Measurements from ENCODE around the gene PCDH1. TPM values are rescaled to one million over a fixed set of nuclear protein-coding genes. Genes with fewer than 3 reads are reported as not detected.

Gene PCDH1
- total RNA-seq, 1 experiment from 2014 or later, result 9.9 TPM

- ChIA-PET POLR2A (interaction anchor here (0.6 to 7.0 kb wide), 5 partner anchors 32 to 198 kb away, joined by 3 to 68 read pairs (median 6); partner anchors contain the start of gene RNF14), CTCF (interaction anchor here (0.6 to 20.1 kb wide), 30 partner anchors 8 to 1518 kb away, joined by 3 to 677 read pairs (median 5); partner anchors contain the start of genes DELE1, DIAPH1, PCDH12 and RNF14)
- no peak overlapping the region for H3K4me3 Mint-ChIP-seq (ENCODE audit: unreplicated experiment)
- intact Hi-C loops (cut with micrococcal nuclease), result no loop called here
- DNase-seq (ENCODE audit: unreplicated experiment), result no peak
- TF ChIP-seq CTCF (IDR thresholded peaks at IDR 0.05; ENCODE audit: unreplicated experiment), result no peak
- peaks cover 30% of the 10 kb centered on the region for H3K4me1 Mint-ChIP-seq (ENCODE audit: insufficient read depth, unreplicated experiment)
- H3K27ac Mint-ChIP-seq (ENCODE audit: low read depth, unreplicated experiment), result no peak overlapping the region
- H3K9me3 Mint-ChIP-seq (ENCODE audit: unreplicated experiment), result no peaks in the 10 kb centered on the region
- peaks cover 75% of the 10 kb centered on the region for H3K27me3 Mint-ChIP-seq (ENCODE audit: insufficient read depth, unreplicated experiment)
- H3K36me3 Mint-ChIP-seq (ENCODE audit: insufficient read depth, unreplicated experiment), result no peaks in the 10 kb centered on the region
- BruUV-seq (replicated peaks), result no TSS peak
These were observed 3.0 kb upstream of the PCDH1 start for GRCh38 chr5:141880961-141881801.

GRCh38 chr5:141879941-141880738 lies 1.9 kb upstream of the PCDH1 start:
- Mint-ChIP-seq H3K36me3 (ENCODE audit: insufficient read depth, unreplicated experiment) (no peaks in the 10 kb centered on the region), H3K4me3 (ENCODE audit: unreplicated experiment) (no peak overlapping the region), H3K4me1 (ENCODE audit: insufficient read depth, unreplicated experiment) (peaks cover 30% of the 10 kb centered on the region), H3K9me3 (ENCODE audit: unreplicated experiment) (no peaks in the 10 kb centered on the region), H3K27me3 (ENCODE audit: insufficient read depth, unreplicated experiment) (peaks cover 67% of the 10 kb centered on the region), H3K27ac (ENCODE audit: low read depth, unreplicated experiment) (no peak overlapping the region)
- intact Hi-C loops (cut with micrococcal nuclease), result loop anchor here (1.0 to 2.0 kb wide), 7 partner anchors 31 to 287 kb away; no protein-coding TSS in a partner anchor
- no peak for DNase-seq (ENCODE audit: unreplicated experiment)
- ChIA-PET POLR2A (interaction anchor here (0.7 to 7.0 kb wide), 8 partner anchors 30 to 187 kb away, joined by 3 to 68 read pairs (median 6); partner anchors contain the start of genes DELE1 and RNF14), CTCF (interaction anchor here (0.6 to 20.1 kb wide), 67 partner anchors 9 to 1517 kb away, joined by 3 to 677 read pairs (median 5); partner anchors contain the start of genes ARAP3, DELE1, DIAPH1 and PCDH12)
- no TSS peak for BruUV-seq (replicated peaks)
- no peak for TF ChIP-seq CTCF (IDR thresholded peaks at IDR 0.05; ENCODE audit: unreplicated experiment)

GRCh38 chr5:141879426-141879759 lies 1.2 kb upstream of the PCDH1 start:
- no peak for DNase-seq (ENCODE audit: unreplicated experiment)
- no peaks in the 10 kb centered on the region for H3K36me3 Mint-ChIP-seq (ENCODE audit: insufficient read depth, unreplicated experiment)
- peaks cover 30% of the 10 kb centered on the region for H3K4me1 Mint-ChIP-seq (ENCODE audit: insufficient read depth, unreplicated experiment)
- peaks cover 60% of the 10 kb centered on the region for H3K27me3 Mint-ChIP-seq (ENCODE audit: insufficient read depth, unreplicated experiment)
- peak overlapping the region; percentile 80 for H3K4me3 Mint-ChIP-seq (ENCODE audit: unreplicated experiment)
- no TSS peak for BruUV-seq (replicated peaks)
- no peak for TF ChIP-seq CTCF (IDR thresholded peaks at IDR 0.05; ENCODE audit: unreplicated experiment)
- intact Hi-C loops (cut with micrococcal nuclease), result loop anchor here (1.0 to 2.0 kb wide), 7 partner anchors 31 to 287 kb away; no protein-coding TSS in a partner anchor
- H3K27ac Mint-ChIP-seq (ENCODE audit: low read depth, unreplicated experiment), result no peak overlapping the region
- POLR2A ChIA-PET, result interaction anchor here (0.7 to 7.0 kb wide), 12 partner anchors 11 to 243 kb away, joined by 3 to 68 read pairs (median 8); partner anchors contain the start of genes DELE1, HDAC3 and RELL2
- H3K9me3 Mint-ChIP-seq (ENCODE audit: unreplicated experiment), result no peaks in the 10 kb centered on the region
- CTCF ChIA-PET, result interaction anchor here (0.6 to 20.1 kb wide), 65 partner anchors 10 to 1251 kb away, joined by 3 to 677 read pairs (median 5); partner anchors contain the start of genes ARAP3, DELE1, DIAPH1 and PCDH12

Measured in MCF 10A (cell line).